NCI-H2196 treated with DMSO at 0.1 percent for 48 hours (cell line): ENCODE measurements around the gene CALCR.

Experiments
- DNase-seq: peaks from one replicate; lab custom pipeline; 2025; ENCODE audit not compliant: unreplicated experiment; lab: John Stamatoyannopoulos, UW

Gene CALCR

DNA sequence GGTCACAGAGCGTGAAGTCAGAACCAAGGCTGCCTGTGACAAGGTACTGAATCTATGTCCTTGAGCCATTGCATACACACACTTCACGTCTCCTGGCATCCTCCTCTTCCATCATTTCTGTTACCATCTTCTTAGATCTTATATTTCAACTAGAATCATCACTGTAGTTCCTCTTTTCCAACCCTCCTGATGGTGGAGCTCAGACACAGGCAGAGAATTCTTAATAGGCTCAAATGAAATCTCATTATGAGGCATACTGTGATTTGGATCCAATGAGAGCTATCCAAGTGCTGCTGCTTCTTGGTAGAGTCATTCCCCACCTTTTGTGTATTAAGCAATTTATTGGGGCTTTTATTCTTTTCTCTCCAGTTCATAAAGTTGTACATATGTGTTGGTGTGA, 113.2 kb downstream of the CALCR start:
- DNase-seq = no peak

- no peak for DNase-seq
These were observed 121.3 kb downstream of the CALCR start for GRCh38 chr7:93453262-93453661.

GRCh38 chr7:93448176-93448575, 126.3 kb downstream of the CALCR start:
- DNase-seq = no peak

GRCh38 chr7:93447509-93447908, 127.0 kb downstream of the CALCR start:
- DNase-seq = no peak

GRCh38 chr7:93442478-93443224, 131.9 kb downstream of the CALCR start:
- no peak for DNase-seq

- no peak for DNase-seq
These were observed 138.7 kb downstream of the CALCR start for GRCh38 chr7:93435791-93436190.

DNA sequence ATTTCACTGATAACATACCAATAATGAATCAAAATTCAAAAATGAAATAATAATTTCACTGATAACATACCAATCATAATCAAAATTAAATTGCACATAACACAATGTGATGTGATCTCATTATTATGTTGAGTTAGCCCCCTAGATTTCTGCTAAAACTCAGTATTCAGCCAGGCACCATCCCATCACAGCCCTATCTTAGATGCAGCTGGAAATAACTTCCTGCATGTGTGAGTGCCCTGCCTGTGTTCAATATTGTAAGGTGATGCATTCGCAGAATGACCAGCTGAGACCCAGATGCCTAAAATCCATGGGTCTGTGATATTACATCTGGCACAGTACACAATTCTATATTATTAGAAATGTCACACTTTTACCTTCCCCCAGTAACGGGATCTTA, 142.4 kb downstream of the CALCR start:
- DNase-seq = no peak

GRCh38 chr7:93430917-93431588, 143.5 kb downstream of the CALCR start:
- DNase-seq = no peak

DNA sequence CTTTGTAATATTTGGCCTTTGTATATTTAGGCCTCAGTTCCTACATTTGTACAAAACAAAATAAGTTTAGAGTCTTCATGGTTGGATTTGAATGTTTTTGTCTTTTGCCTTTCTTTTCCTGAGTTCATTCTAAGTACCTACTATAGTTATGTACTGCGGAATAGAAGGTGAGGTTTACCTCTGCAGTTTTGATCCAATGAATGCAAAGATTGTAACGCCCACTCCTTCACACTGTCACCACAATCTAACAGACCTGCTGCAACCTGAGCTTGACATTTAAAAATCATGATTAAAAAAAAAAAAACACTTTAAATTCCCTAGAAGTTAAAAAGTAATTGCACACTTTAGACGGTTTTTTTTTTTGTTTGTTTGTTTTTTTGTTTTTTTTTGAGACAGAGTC, 145.0 kb downstream of the CALCR start:
- no peak for DNase-seq

DNA sequence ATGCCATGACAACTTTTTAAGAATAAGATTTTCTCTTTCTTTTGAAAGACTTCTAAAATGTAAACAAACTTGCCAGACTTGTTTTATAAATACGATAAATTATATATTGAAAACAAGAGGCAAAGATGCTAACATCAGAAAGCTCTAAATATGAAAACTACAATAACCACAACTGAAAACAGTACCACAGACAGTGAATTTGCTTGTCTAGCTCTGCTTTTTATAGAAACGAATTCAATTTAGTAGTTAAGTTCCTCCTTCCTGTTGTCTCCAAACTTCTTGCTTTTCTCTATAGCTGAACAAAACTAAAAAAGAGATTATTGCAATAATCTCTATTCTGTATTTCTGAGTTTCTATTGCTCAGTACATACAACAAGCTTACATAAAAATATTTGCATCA, 147.4 kb downstream of the CALCR start:
- DNase-seq = no peak

DNA sequence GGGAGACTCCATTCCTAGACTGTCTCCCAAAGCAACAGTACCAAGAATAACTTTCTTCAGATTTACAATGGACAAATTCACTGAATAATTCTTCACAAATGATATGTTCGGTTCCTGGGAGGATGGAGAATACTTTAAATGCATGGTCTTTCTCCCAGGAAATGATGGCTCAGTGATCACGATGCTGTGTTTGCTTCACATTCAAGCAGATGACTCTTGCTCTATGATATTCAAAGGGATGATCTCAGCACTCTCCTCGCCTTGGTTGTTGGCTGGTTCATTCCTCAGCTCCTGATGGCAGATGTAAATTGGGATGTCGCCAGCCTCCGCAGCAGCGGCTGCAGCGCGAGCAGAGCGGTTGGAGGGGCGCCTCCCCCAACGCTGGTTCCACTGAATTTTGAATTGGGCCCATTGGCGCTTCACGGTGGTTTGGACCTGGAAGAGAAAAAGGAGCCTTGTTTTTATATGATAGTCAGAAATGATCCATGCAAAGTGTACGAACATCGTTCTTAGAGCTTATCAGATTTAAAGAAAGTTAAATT, 148.3 kb downstream of the CALCR start:
- DNase-seq = no peak

GRCh38 chr7:93414574-93414973, 159.9 kb downstream of the CALCR start:
- no peak for DNase-seq

DNA sequence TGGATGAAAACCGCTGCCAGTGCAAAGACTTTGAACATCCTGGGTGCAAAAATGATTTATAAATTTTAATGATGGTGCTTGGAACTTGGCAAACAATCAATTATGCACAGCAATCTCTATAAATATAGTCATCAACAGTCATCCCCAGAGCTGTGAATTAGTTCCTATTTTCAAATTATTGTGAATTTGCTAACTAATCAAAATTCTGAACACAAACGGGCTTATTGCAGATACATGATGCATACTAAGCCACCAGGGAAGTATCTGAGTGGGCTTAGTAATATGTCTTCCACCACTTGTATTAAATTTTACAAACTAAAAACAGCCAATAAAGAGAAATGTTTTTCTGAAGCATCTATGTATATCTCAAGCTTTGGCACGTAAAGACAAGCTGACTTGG, 165.2 kb downstream of the CALCR start:
- DNase-seq = no peak

DNA sequence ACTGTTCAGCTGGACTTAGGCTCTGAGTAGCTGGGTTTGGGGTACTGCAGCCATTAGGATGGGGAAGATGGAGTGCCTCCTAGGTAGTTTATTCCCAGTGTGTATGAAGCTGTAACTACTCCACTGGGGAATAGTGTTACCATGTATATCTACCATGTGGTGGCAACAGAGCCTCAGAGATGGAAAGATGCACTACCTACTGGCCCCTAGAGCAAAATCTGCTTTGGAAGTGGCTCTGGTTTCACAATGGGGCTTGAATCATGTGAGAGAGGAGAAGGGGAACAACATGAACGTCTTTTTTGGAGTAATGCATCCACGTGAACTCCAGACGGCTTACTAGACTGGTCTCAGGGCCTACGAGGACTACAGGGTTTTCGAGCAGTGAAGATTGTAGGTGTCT, 167.3 kb downstream of the CALCR start:
- DNase-seq = no peak

DNA sequence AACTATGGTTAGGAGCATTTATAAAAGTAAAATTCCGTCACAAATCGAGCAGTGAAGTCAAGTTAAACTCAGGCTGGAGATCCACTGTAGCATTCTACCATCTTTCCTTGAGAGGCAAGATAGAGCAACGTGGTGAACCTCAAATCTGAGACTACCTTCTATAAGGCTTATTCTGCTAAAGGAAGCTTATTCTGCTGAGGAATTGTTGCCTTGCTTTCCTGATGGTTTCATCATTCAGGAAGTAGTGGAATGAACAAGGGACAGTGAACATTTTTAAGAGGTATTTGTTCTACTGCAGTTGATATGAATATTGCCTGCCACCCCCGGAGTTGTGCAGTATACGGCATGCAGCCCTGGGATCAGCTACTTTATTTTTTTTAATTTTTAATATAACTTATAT, 171.6 kb downstream of the CALCR start:
- no peak for DNase-seq

DNA sequence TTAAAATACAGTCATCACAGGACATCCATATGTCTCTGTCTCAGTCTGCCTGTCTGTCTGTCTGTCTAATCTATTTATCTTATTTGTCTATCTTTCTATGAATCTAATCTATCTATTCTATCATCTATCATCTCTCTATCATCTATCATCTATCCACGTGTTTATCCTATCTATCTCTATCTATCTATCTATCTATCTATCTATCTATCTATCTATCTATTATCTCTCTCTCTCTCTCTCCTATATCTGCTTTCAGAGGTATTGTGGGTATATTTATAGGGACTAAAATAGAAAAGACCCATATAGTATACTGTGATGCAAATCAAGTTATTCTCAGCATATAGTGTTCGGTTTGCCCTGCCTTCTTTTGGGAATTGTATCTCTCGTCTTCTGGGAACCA, 174.9 kb downstream of the CALCR start:
- no peak for DNase-seq

- no peak for DNase-seq
These were observed 181.5 kb downstream of the CALCR start for GRCh38 chr7:93392984-93393383.

GRCh38 chr7:93390660-93391059, 183.9 kb downstream of the CALCR start:
- DNase-seq = no peak

DNA sequence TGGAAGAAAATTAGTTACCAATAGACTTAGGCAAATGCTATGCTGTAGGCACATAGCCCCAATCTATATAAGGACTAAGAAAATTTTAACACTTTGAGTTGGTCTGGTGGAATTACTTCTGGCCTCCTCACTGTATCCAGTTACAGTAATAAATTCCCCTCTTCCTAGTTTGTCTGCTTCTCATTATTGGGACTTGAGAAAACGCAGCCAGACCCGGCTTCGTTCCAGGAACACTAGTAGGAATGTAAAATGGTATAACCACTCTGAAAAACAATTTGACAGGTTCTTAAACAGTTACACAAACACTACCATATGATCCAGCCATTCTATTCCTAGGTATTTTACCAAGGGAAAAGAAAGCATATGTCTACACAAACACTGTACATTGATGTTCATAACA, 192.2 kb downstream of the CALCR start:
- DNase-seq = no peak

GRCh38 chr7:93378131-93378760, 196.3 kb downstream of the CALCR start:
- DNase-seq = no peak

GRCh38 chr7:93375603-93376002, 198.9 kb downstream of the CALCR start:
- DNase-seq = no peak
